CD4-positive, alpha-beta T cell (primary cell): ENCODE measurements around the gene EYA2. TPM values are rescaled to one million over a fixed set of nuclear protein-coding genes. Genes with fewer than 3 reads are reported as not detected.

ENCODE experiments used
- ATAC-seq: fragments of 200-7000 bp; cut with Tn5 transposase; one replicate; pipeline ENCODE4 v1.10.0; 2022; ENCODE audit warnings: mild to moderate bottlenecking; ENCODE audit not compliant: poor library complexity
- CTCF ChIA-PET: fragments of 350-600 bp; sonication (Branson Sonifier 250); formaldehyde crosslinking; loops from one replicate; lab custom pipeline; 2021; ENCODE audit warnings: antibody characterized with exemption, inconsistent platforms; lab: Charles Lee
- POLR2A ChIA-PET: fragments of 350-600 bp; sonication (Branson Sonifier 250); formaldehyde crosslinking; loops from one replicate; lab custom pipeline; 2021; ENCODE audit warnings: antibody characterized with exemption, inconsistent platforms; lab: Charles Lee
- DNase-seq, 14 experiments: peaks; one replicate each; pipeline ENCODE4 v3.0.0-alpha.2; 2013 to 2020; ENCODE audit warnings: mixed read lengths in 2 of 14
- H3K27ac ChIP-seq, 2 donors: one replicate each; pipeline versions ENCODE4 v1.5.1 to v1.7.0; 2013; ENCODE audit warnings: low read length in 2 of 2, low read depth in 1 of 2, mild to moderate bottlenecking in 1 of 2
- H3K27me3 ChIP-seq, 2 experiments: 1 replicate in 1 of 2; 2 replicates in 1 of 2; pipeline versions ENCODE4 v1.6.1 to v1.7.0; 2013; ENCODE audit warnings: low read length in 2 of 2, control low read depth in 1 of 2, mild to moderate bottlenecking in 1 of 2, moderate library complexity in 1 of 2; ENCODE audit not compliant: insufficient read depth in 2 of 2, control insufficient read depth in 1 of 2
- H3K36me3 ChIP-seq: one replicate; pipeline ENCODE4 v1.6.1; 2013; ENCODE audit warnings: low read length, control low read depth; ENCODE audit not compliant: insufficient read depth
- H3K4me1 ChIP-seq: one replicate; pipeline ENCODE4 v1.6.1; 2013; ENCODE audit warnings: low read length, control low read depth; ENCODE audit not compliant: insufficient read depth
- H3K4me3 ChIP-seq: one replicate; pipeline ENCODE4 v1.5.1; 2013; ENCODE audit warnings: mild to moderate bottlenecking, low read length, moderate library complexity
- H3K9me3 ChIP-seq, 2 experiments: 1 replicate in 1 of 2; 2 replicates in 1 of 2; pipeline versions ENCODE4 v1.6.1 to v1.7.0; 2013; ENCODE audit warnings: low read length in 2 of 2, mild to moderate bottlenecking in 2 of 2, control low read depth in 1 of 2, moderate library complexity in 1 of 2; ENCODE audit not compliant: control insufficient read depth in 1 of 2, insufficient read depth in 1 of 2
- H3K27ac Mint-ChIP-seq: one replicate; pipeline ENCODE4 v1.8.0; 2020; ENCODE audit warnings: mixed read lengths
- H3K27me3 Mint-ChIP-seq: one replicate; pipeline ENCODE4 v1.8.0; 2021; ENCODE audit warnings: mixed read lengths
- H3K36me3 Mint-ChIP-seq: one replicate; pipeline ENCODE4 v1.8.0; 2021; ENCODE audit warnings: low read depth, mixed read lengths
- H3K4me1 Mint-ChIP-seq: one replicate; pipeline ENCODE4 v1.8.0; 2021; ENCODE audit warnings: low read depth, mixed read lengths
- H3K4me3 Mint-ChIP-seq: one replicate; pipeline ENCODE4 v1.8.0; 2020; ENCODE audit warnings: mild to moderate bottlenecking, mixed read lengths
- H3K9me3 Mint-ChIP-seq: one replicate; pipeline ENCODE4 v1.8.0; 2020; ENCODE audit warnings: mixed read lengths
- CTCF ChIP-seq: fragments of 200-600 bp; IDR thresholded peaks from one replicate; pipeline ENCODE4 v1.8.0; 2022; ENCODE audit warnings: antibody characterized with exemption, mild to moderate bottlenecking
- intact Hi-C, 2 experiments: fragments of 100-400 bp; cut with DNase I in 1 of 2; cut with micrococcal nuclease in 1 of 2; formaldehyde crosslinking; loops; one replicate each; pipeline versions ENCODE4 v1.15.1 to v1.9.0; 2023 to 2025; cut with DNase I, micrococcal nuclease
- total RNA-seq, 174 experiments: library from RNA in 2 of 174; stranded (reverse) in 2 of 174; gene quantifications; one replicate each; pipeline ENCODE4 v1.2.3 and lab custom pipeline; 2021 to 2026

EYA2 gene
- total RNA-seq, 2 experiments from 2014 or later: not detected

GRCh38 chr20:47054506-47054905 is 159.9 kb downstream of the EYA2 start:
- CTCF ChIA-PET: no interaction called here
- no peak for TF ChIP-seq CTCF
- ATAC-seq (no peak), DNase-seq (no peak)
- no peaks in the 10 kb centered on the region for H3K36me3 Mint-ChIP-seq
- Histone ChIP-seq H3K9me3 (peaks cover 0 to 14% of the 10 kb centered on the region in 2 experiments), H3K27me3 (peaks cover 2 to 9% of the 10 kb centered on the region in 2 experiments), H3K4me1 (no peaks in the 10 kb centered on the region), H3K36me3 (no peaks in the 10 kb centered on the region), H3K4me3 (no peak overlapping the region), H3K27ac (no peak overlapping the region)
- no peaks in the 10 kb centered on the region for H3K4me1 Mint-ChIP-seq
- H3K27ac Mint-ChIP-seq: no peak overlapping the region
- H3K27me3 Mint-ChIP-seq: peaks cover 37% of the 10 kb centered on the region
- POLR2A ChIA-PET: no interaction called here
- intact Hi-C loops: no loop called here
- H3K9me3 Mint-ChIP-seq: no peaks in the 10 kb centered on the region
- H3K4me3 Mint-ChIP-seq: no peak overlapping the region

- no peak overlapping the region for H3K27ac ChIP-seq
- H3K4me1 Mint-ChIP-seq: no peaks in the 10 kb centered on the region
- ChIA-PET CTCF (no interaction called here), POLR2A (no interaction called here)
- intact Hi-C loops: no loop called here
- H3K4me1 ChIP-seq: no peaks in the 10 kb centered on the region
- H3K9me3 ChIP-seq: peaks cover 0 to 14% of the 10 kb centered on the region in 2 experiments
- no peaks in the 10 kb centered on the region for H3K36me3 ChIP-seq
- H3K9me3 Mint-ChIP-seq: no peaks in the 10 kb centered on the region
- H3K27me3 ChIP-seq: peaks cover 2 to 9% of the 10 kb centered on the region in 2 experiments
- peaks cover 34% of the 10 kb centered on the region for H3K27me3 Mint-ChIP-seq
- no peak overlapping the region for H3K4me3 ChIP-seq
- no peaks in the 10 kb centered on the region for H3K36me3 Mint-ChIP-seq
- TF ChIP-seq CTCF: no peak
- DNase-seq (no peak), ATAC-seq (no peak)
- no peak overlapping the region for H3K4me3 Mint-ChIP-seq
- no peak overlapping the region for H3K27ac Mint-ChIP-seq
Observed at GRCh38 chr20:47054945-47055344, 160.3 kb downstream of the EYA2 start.

- Mint-ChIP-seq H3K27me3 (peaks cover 34% of the 10 kb centered on the region), H3K27ac (no peak overlapping the region)
Observed at GRCh38 chr20:47055699-47056369, 161.2 kb downstream of the EYA2 start.

More at GRCh38 chr20:47055699-47056369, 161.2 kb downstream of the EYA2 start:
- no peaks in the 10 kb centered on the region for H3K9me3 Mint-ChIP-seq
- POLR2A ChIA-PET: no interaction called here
- TF ChIP-seq CTCF: no peak
- no peaks in the 10 kb centered on the region for H3K4me1 ChIP-seq
- no peak overlapping the region for H3K27ac ChIP-seq
- peaks cover 0 to 11% of the 10 kb centered on the region in 2 experiments for H3K9me3 ChIP-seq
- ATAC-seq (no peak), DNase-seq (no peak)
- H3K4me3 Mint-ChIP-seq: no peak overlapping the region
- H3K36me3 Mint-ChIP-seq: no peaks in the 10 kb centered on the region
- H3K4me3 ChIP-seq: no peak overlapping the region
- H3K27me3 ChIP-seq: peaks cover 0 to 9% of the 10 kb centered on the region in 2 experiments
- no peaks in the 10 kb centered on the region for H3K4me1 Mint-ChIP-seq
- intact Hi-C loops: no loop called here
- no peaks in the 10 kb centered on the region for H3K36me3 ChIP-seq
- CTCF ChIA-PET: no interaction called here
